ENCODE measurements around the gene TMCO4.

The TMCO4 gene

DNA sequence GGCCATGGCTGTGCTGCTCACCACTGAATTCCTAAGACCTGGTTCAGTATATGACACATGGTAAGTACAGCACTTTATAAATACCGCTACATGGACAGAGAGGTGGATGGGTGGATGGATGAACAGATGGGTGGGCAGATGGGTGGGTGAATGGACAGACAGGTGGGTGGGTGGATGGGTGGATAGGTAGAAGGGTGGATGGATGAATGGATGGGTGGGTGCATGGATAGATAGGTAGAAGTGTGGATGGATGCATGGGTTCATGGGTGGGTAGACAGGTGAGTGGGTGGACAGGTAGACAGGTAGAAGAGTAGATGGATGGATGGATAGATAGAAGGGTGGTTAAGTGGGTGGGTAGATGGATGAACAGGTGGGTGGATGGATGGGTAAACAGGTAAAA, 54.8 kb downstream of the TMCO4 start:
- no peak for DNase-seq

DNA sequence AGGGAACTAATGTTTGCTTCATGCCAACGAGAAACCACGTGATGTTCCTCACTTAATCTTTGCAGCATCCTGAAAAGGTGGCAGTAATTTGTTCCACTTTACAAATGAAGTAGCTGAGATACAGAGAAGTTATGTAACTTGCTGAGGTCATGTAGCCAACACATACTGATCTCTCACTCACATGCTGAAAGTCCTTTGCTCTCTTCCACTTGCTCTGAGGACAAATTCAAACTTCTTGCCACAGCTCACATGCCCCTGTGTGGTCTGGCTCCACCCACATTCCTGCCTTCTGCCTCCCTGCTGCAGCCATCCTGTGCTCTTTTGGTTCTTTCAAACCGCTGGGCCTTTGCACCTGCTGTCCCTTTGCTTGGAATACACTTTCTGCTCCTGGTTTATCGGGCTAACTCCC, 55.4 kb downstream of the TMCO4 start:
- DNase-seq = peak; percentile 21

- no peak for DNase-seq
These were observed 55.9 kb downstream of the TMCO4 start for GRCh38 chr1:19743793-19744192.

GRCh38 chr1:19743180-19743579, 56.5 kb downstream of the TMCO4 start:
- DNase-seq = no peak

GRCh38 chr1:19739628-19740027, 60.1 kb downstream of the TMCO4 start:
- no peak for DNase-seq

DNA sequence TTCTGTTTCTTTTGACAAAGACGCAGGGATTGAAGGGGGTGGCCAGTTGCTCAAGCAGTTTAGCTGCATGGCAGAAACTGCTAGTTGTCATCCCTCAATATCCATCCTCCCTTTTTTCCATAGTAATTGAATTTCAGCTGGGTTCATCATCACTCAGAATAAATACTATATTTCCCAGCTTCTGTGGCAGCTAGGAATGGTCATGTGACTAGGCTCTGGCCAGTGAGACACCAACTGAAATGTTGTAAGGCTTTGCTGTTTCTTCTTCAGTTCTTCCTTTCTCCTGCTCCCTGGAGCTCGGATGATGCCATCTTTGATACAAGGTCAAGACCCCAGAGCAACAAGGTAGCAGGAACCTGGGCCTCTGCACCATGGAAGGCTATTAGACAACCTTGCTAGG, 61.0 kb downstream of the TMCO4 start:
- DNase-seq = no peak

DNA sequence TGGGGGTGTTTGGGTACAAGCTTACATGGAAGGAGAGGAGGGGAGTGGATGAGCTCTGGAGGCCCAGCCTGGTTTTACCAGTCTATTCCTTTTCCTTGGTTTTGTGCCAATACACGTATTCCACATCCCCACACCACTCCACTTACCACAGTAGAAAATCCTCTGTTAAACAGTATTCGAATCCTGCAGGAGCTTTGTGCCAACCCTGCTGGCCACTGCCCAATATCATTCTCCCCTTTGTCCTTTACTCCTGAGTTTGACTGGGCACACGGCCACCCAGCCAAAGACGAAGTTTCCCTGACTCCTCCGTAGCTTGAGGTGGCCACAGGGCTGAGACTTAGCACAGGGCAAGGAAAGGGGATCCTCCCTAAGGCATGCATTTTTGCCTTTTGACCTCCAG, 61.6 kb downstream of the TMCO4 start:
- no peak for DNase-seq

GRCh38 chr1:19737104-19737825, 62.5 kb downstream of the TMCO4 start:
- DNase-seq = no peak

GRCh38 chr1:19735440-19736127, 64.1 kb downstream of the TMCO4 start:
- DNase-seq = no peak

DNA sequence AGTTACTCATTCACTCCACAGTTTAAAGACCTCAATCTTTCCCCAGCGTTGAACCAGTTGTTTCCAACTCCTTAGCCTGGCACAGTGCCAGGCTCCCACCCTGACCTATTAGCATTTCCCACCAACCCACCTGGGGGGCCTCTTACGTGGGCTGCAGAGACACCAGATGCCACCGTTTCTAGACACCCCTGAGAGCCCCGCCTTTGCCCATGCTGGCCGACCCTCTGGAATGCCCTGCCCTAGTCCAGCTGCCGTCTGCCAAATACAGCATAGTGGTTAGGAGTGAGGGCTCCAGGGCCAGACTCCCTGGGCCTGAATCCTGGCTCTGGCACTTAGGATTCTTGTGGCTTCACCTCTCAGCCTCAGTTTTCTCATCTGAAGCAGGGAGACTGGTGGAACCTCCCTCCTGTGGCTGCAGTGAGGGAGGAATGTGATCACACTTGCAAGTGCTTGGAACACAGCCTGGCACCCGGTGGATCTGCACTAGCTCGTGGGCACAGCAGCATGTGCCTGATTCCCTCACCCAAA, 65.2 kb downstream of the TMCO4 start:
- no peak for DNase-seq

- no peak for DNase-seq
These were observed 65.7 kb downstream of the TMCO4 start for GRCh38 chr1:19734056-19734455.

DNA sequence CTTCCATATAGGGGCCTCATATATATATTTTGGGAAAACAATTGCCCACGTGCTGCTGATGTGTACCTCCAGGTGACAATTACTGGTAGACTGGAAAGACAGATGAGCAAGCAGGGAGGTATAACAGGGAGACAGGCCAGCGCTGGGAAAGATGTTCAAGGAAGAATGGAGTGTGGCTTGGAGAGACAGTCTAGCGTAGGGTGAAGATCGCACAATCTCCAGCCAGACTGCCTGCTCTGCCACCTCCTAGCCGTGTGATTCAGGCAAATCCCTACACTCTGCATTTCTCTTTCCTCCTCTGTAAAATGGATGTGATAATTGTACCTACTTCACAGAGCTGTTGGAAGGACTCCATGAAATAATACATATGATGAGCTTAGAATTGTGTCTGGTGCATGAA, 66.1 kb downstream of the TMCO4 start:
- DNase-seq = no peak

GRCh38 chr1:19731311-19731821, 68.3 kb downstream of the TMCO4 start:
- no peak for DNase-seq

- DNase-seq = no peak
These were observed 68.9 kb downstream of the TMCO4 start for GRCh38 chr1:19730793-19731192.

GRCh38 chr1:19730232-19730631, 69.5 kb downstream of the TMCO4 start:
- DNase-seq = no peak

DNA sequence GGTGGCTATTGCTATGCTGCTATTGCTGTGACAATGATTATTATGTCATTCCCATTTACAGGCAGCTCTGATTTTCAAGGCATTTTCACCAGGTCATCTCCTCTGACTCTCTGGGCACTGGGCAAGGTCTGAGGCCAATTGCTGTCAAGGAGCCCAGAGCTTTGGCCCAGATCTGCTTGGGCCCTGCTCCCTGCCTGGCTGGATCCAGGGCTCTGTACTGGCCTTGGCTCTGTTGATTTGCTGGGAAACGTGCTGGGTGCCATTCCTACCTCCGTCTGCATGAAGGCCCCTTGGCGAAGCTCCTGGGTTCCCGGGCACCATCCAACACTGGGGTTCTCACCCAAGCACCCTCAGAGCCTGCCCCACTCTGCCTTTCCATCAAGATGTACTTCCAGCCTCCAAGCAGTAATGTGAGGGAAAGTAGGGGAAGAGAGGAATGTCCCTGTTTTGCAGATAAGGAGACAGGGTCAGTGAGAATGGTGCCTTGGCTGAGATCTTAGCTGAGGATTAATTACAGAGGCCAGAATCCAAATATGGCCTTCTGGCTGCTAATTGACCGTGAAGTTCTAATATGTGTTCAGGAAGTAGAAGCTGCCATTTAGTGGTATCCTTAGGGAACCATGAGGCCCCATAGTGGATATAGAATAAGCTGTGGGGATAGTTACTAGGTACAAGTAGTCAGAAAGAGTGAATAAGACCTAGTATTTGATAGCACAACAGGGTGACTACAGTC, 71.1 kb downstream of the TMCO4 start:
- DNase-seq = no peak

GRCh38 chr1:19725606-19726005, 74.1 kb downstream of the TMCO4 start:
- no peak for DNase-seq

GRCh38 chr1:19723874-19724273, 75.8 kb downstream of the TMCO4 start:
- DNase-seq = no peak

DNA sequence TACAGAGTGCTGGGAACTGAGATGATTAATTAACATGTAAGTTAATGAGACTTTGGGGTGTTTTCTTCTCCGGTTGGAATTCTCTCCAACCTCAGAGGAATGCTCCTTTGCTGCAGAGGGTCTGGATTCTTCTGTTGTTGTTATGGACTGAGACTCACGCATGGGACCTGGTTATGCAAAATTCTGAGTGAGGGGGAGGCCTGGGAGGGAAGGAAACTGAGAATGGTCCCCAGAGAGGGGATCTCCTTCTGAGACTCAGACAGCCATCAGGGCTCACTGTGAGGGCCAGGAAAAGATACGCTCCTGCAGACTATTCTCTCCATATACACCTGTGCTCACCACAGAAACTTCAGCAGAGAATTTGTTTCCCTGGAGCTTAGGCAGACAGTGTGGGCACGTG, 78.7 kb downstream of the TMCO4 start:
- no peak for DNase-seq

DNA sequence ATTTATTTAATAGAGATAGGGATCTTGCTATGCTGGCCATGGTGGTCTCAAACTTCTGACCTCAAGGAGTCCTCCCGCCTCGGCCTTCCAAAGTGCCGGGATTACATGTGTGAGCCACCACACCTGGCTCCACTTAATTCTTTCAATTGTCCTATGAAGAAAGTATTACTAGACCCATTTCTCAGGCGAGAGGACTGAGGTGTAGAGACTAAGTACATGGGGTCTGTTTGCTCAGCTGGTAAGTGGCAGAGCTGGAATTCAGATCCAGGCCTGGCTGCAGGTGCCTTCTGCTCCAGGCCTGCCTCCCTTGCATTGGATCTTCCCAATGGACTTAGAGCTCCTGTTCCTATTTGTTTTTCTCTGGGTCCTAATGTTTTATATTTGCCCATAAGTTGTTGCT, 79.5 kb downstream of the TMCO4 start:
- no peak for DNase-seq

GRCh38 chr1:19717467-19717866, 82.2 kb downstream of the TMCO4 start:
- no peak for DNase-seq

DNA sequence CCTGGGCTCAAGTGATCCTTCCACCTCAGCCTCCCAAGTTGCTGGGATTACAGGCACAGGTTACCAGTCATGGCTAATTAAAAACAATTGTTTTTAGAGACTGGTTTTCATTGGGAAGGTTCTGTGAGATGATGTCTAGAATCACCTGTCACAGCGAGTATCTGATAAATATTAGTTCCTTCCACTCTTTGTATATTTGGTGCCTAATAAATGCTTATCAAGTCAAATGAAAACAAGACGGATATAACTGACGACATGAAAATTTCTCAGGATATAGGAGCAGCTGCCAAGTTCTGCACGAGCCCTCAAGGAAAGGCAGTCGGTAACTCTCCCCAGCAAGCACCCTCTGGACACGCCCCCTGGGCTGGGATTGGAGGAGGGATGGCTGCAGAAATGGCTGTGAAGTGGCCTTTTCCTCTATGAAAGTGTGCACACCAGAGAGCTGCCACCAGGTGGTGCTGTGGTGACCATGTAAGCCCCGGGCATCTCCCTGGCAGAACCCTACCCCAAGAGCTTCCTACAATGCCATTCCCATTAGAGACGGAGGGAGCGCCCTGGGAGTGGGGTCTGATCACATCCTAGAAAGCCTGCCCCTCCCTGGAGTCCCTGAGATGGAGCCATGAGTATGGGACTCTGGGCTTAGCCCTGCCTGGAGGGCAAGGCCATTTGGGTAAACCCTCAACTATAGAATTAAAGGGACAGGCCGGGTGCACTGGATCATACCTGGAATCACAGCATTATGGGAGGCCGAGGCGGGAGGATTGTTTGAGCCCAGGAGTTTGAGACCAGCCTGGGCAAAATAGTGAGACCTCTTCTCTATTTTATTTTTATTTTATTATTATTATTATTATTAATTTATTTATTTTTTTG, 84.1 kb downstream of the TMCO4 start:
- DNase-seq = peak; percentile 89

- DNase-seq = no peak
These were observed 86.8 kb downstream of the TMCO4 start for GRCh38 chr1:19712928-19713327.
